HCT116 (cell line): ENCODE data around the gene CD300LB. TPM values are rescaled to one million over a fixed set of nuclear protein-coding genes. Genes with fewer than 3 reads are reported as not detected.

Source experiments
- ATAC-seq: fragments of 200-7000 bp; cut with Tn5 transposase; 2 replicates; pipeline ENCODE4 v1.9.1; 2020; ENCODE audit warnings: mild to moderate bottlenecking, moderate library complexity
- BruUV-seq: library from RNA; stranded (reverse); fragments of 400-500 nt; replicated peaks from 2 replicates; lab custom pipeline; 2021; lab: Mats Ljungman, UMichigan
- CTCF ChIA-PET: fragments of 300-600 bp; sonication (Branson Sonifier 250); formaldehyde crosslinking; loops from one replicate; lab custom pipeline; 2021; ENCODE audit warnings: antibody characterized with exemption; lab: Charles Lee
- POLR2A ChIA-PET: fragments of 300-600, 350-600 bp; sonication (Branson Sonifier 250); formaldehyde crosslinking; loops from one replicate; lab custom pipeline; 2021; ENCODE audit warnings: antibody characterized with exemption; lab: Charles Lee
- RAD21 ChIA-PET, 2 experiments: fragments of 300-600 bp; sonication (Branson Sonifier 250); formaldehyde crosslinking; loops; one replicate each; lab custom pipeline; 2023; ENCODE audit warnings: low total read pairs in 2 of 2; ENCODE audit not compliant: uncharacterized antibody in 2 of 2, unreplicated experiment in 2 of 2, low non-redundant PET in 1 of 2; lab: Charles Lee
- DNase-seq: peaks from one replicate; pipeline ENCODE4 v3.0.0-alpha.2; 2010; ENCODE audit warnings: low read depth, low spot score
- H2AFZ ChIP-seq: fragments of 200-600 bp; shearing (Covaris generic), sonication (generic); 2 replicates; pipeline ENCODE4 v1.6.1; 2017; ENCODE audit warnings: low read depth, mixed run types, mixed read lengths, antibody characterized with exemption, low read length; ENCODE audit not compliant: poor library complexity, severe bottlenecking
- H3K27ac ChIP-seq: 2 replicates; pipeline ENCODE4 v1.5.1; 2012; ENCODE audit warnings: low read depth, low read length
- H3K27me3 ChIP-seq: fragments of 200-600 bp; sonication (generic); 2 replicates; pipeline ENCODE4 v1.6.1; 2016; ENCODE audit warnings: mixed run types, low read length, mixed read lengths; ENCODE audit not compliant: insufficient read depth
- H3K36me3 ChIP-seq, 2 experiments: fragments of 200-500 bp in 1 of 2; fragments of 200-600 bp in 1 of 2; sonication (Bioruptor generic) in 1 of 2; sonication (generic) in 1 of 2; 2 replicates each; pipeline versions ENCODE4 v1.5.1 to v1.6.1; 2014 to 2016; ENCODE audit warnings: low read length in 2 of 2, inconsistent platforms in 1 of 2, mixed read lengths in 1 of 2, mixed run types in 1 of 2; ENCODE audit not compliant: insufficient read depth in 2 of 2, control insufficient read depth in 1 of 2
- H3K4me1 ChIP-seq, 2 experiments: fragments of 200-600 bp in 1 of 2; sonication (generic) in 1 of 2; 2 replicates each; pipeline versions ENCODE4 v1.5.1 to v1.6.1; 2012 to 2017; ENCODE audit warnings: low read length in 2 of 2, inconsistent platforms in 1 of 2, mild to moderate bottlenecking in 1 of 2, mixed read lengths in 1 of 2, mixed run types in 1 of 2, moderate library complexity in 1 of 2; ENCODE audit not compliant: insufficient read depth in 2 of 2, control insufficient read depth in 1 of 2
- H3K4me2 ChIP-seq: fragments of 200-600 bp; sonication (generic); 2 replicates; pipeline ENCODE4 v1.6.1; 2017; ENCODE audit warnings: mixed run types, low read length, mixed read lengths
- H3K4me3 ChIP-seq, 2 experiments: fragments of 200-600 bp in 1 of 2; sonication (generic) in 1 of 2; replicated peaks in 1 of 2; 2 replicates each; pipeline ENCODE4 v1.5.1; 2011 to 2016; ENCODE audit warnings: low read length in 2 of 2, control low read depth in 1 of 2, low read depth in 1 of 2, mild to moderate bottlenecking in 1 of 2, mixed read lengths in 1 of 2, mixed run types in 1 of 2
- H3K79me2 ChIP-seq: fragments of 200-600 bp; sonication (generic); 2 replicates; pipeline ENCODE4 v1.6.1; 2017; ENCODE audit warnings: mild to moderate bottlenecking, mixed run types, low read length, moderate library complexity, mixed read lengths; ENCODE audit not compliant: insufficient read depth
- H3K9ac ChIP-seq: fragments of 200-600 bp; sonication (generic); 2 replicates; pipeline ENCODE4 v1.6.1; 2016; ENCODE audit warnings: low read length, mixed read lengths
- H3K9me2 ChIP-seq: fragments of 200-600 bp; sonication (generic), shearing (Covaris generic); 2 replicates; pipeline ENCODE4 v1.6.1; 2017; ENCODE audit warnings: mixed run types, mild to moderate bottlenecking, moderate library complexity; ENCODE audit not compliant: insufficient read depth
- H3K9me3 ChIP-seq, 2 experiments: fragments of 200-500 bp in 1 of 2; fragments of 200-600 bp in 1 of 2; sonication (Bioruptor generic) in 1 of 2; sonication (generic) in 1 of 2; 2 replicates each; pipeline ENCODE4 v1.6.1; 2014 to 2017; ENCODE audit warnings: low read length in 2 of 2, mixed read lengths in 2 of 2, inconsistent platforms in 1 of 2, low read depth in 1 of 2, mild to moderate bottlenecking in 1 of 2, mixed run types in 1 of 2, moderate library complexity in 1 of 2; ENCODE audit not compliant: control insufficient read depth in 1 of 2, insufficient read depth in 1 of 2
- H4K20me1 ChIP-seq: fragments of 200-600 bp; sonication (generic), shearing (Covaris generic); 2 replicates; pipeline ENCODE4 v1.6.1; 2017; ENCODE audit warnings: mixed run types, mild to moderate bottlenecking, moderate library complexity; ENCODE audit not compliant: insufficient read depth
- CBX3 ChIP-seq: IDR thresholded peaks from 2 replicates; pipeline ENCODE4 v1.6.1; 2012; ENCODE audit warnings: low read depth
- CEBPB ChIP-seq: IDR thresholded peaks from 2 replicates; pipeline ENCODE4 v1.6.1; 2012; ENCODE audit warnings: low read depth
- CTCF ChIP-seq, 3 experiments: fragments of 200-600 bp in 1 of 3; sonication (generic) in 1 of 3; IDR thresholded peaks in 2 of 3; conservative IDR thresholded peaks in 1 of 3; 2 replicates each; pipeline ENCODE4 v1.5.1; 2012 to 2017; ENCODE audit warnings: low read depth in 2 of 3, low read length in 2 of 3, antibody characterized with exemption in 1 of 3, borderline replicate concordance in 1 of 3, control low read depth in 1 of 3, mild to moderate bottlenecking in 1 of 3, mixed read lengths in 1 of 3, mixed run types in 1 of 3, moderate library complexity in 1 of 3; ENCODE audit not compliant: insufficient read depth in 1 of 3
- EGR1 ChIP-seq: IDR thresholded peaks from 2 replicates; pipeline ENCODE4 v1.6.1; 2012; ENCODE audit warnings: low read depth
- ELF1 ChIP-seq: IDR thresholded peaks from 2 replicates; pipeline ENCODE4 v1.6.1; 2012; ENCODE audit warnings: low read depth, borderline replicate concordance
- EZH2 ChIP-seq: fragments of 200-600 bp; sonication (generic); IDR thresholded peaks from 2 replicates; pipeline ENCODE4 v1.6.1; 2017; ENCODE audit warnings: antibody characterized with exemption, mixed run types
- FOSL1 ChIP-seq: IDR thresholded peaks from 2 replicates; pipeline ENCODE4 v1.6.1; 2012; ENCODE audit warnings: low read depth
- JUND ChIP-seq: IDR thresholded peaks from 2 replicates; pipeline ENCODE4 v1.6.1; 2012
- POLR2AphosphoS5 ChIP-seq: IDR thresholded peaks from 2 replicates; pipeline ENCODE4 v1.6.1; 2011; ENCODE audit warnings: mild to moderate bottlenecking, low read depth, low read length, moderate library complexity
- RAD21 ChIP-seq: IDR thresholded peaks from 2 replicates; pipeline ENCODE4 v1.6.1; 2012; ENCODE audit warnings: low read depth, mild to moderate bottlenecking
- SIN3A ChIP-seq: IDR thresholded peaks from 2 replicates; pipeline ENCODE4 v1.6.1; 2012; ENCODE audit warnings: low read depth
- SP1 ChIP-seq: IDR thresholded peaks from 2 replicates; pipeline ENCODE4 v1.6.1; 2012; ENCODE audit warnings: low read depth
- SRF ChIP-seq: IDR thresholded peaks from 2 replicates; pipeline ENCODE4 v1.6.1; 2012; ENCODE audit warnings: low read depth
- ZBTB33 ChIP-seq: IDR thresholded peaks from 2 replicates; pipeline ENCODE4 v1.6.1; 2011; ENCODE audit warnings: mild to moderate bottlenecking, low read length, moderate library complexity; ENCODE audit not compliant: insufficient replicate concordance; ENCODE audit errors: extremely low read depth
- ZFX ChIP-seq: fragments of 450-650 bp; IDR thresholded peaks from 2 replicates; pipeline ENCODE4 v1.6.1; 2017
- ZNF274 ChIP-seq: fragments of 200-500 bp; sonication (Bioruptor generic); IDR thresholded peaks from 2 replicates; pipeline ENCODE4 v1.6.1; 2014; ENCODE audit warnings: mild to moderate bottlenecking, low read depth, low read length, inconsistent platforms
- intact Hi-C: fragments of 100-400 bp; cut with micrococcal nuclease; formaldehyde crosslinking; loops from 2 replicates; pipeline ENCODE4 v1.10.0; 2022
- total RNA-seq: library from RNA; stranded (reverse); gene quantifications from one replicate; pipeline ENCODE4 v1.2.1, GENCODE V29; 2021; ENCODE audit not compliant: unreplicated experiment
- TF ChIP-seq, protein P1 (sequence below): IDR thresholded peaks from 2 replicates; pipeline ENCODE4 v1.6.1; 2012
- TF ChIP-seq, protein P2 (sequence below): IDR thresholded peaks from 2 replicates; pipeline ENCODE4 v1.6.1; 2012

CD300LB gene
- total RNA-seq, 1 experiment from 2014 or later, result not detected

GRCh38 chr17:74484066-74484465, 47.2 kb downstream of the CD300LB start:
- no peak for DNase-seq
- CTCF ChIA-PET, result interaction anchor here (1.2 kb wide), 1 partner anchor 105 kb away, joined by 3 read pairs; no protein-coding TSS in a partner anchor

DNA sequence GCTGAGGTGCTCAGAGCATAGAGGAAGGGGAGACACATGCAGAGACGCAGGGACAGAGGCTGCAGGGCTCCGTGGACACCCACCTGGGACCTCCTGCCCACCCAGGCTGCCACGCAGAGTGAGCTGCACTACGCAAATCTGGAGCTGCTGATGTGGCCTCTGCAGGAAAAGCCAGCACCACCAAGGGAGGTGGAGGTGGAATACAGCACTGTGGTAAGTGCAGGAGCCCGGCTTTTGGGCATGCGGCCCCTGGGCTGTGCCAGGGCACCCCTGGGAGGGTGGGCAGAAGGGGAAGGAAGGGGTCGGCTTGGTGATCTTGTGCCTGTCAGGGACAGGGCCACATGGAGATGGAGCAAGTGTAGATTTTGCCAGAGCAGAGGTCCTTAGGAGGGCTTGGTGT, 49.7 kb downstream of the CD300LB start:
- CTCF ChIA-PET, result no interaction called here
- Histone ChIP-seq H3K9me2 (no peaks in the 10 kb centered on the region), H4K20me1 (no peaks in the 10 kb centered on the region), H3K4me3 (no peak overlapping the region), H3K27me3 (peaks cover 34% of the 10 kb centered on the region), H3K27ac (no peak overlapping the region), H3K9ac (no peak overlapping the region), H2AFZ (no peak overlapping the region), H3K79me2 (no peaks in the 10 kb centered on the region), H3K9me3 (no peaks in the 10 kb centered on the region), H3K36me3 (no peaks in the 10 kb centered on the region), H3K4me2 (no peak overlapping the region)
- POLR2A ChIA-PET, result no interaction called here
- BruUV-seq, result no TSS peak
- intact Hi-C loops, result no loop called here
- RAD21 ChIA-PET, result no interaction called here
- ATAC-seq (no peak), DNase-seq (no peak)
- TF ChIP-seq, protein P1, sequence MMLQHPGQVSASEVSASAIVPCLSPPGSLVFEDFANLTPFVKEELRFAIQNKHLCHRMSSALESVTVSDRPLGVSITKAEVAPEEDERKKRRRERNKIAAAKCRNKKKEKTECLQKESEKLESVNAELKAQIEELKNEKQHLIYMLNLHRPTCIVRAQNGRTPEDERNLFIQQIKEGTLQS, result no peak
- no peak for TF ChIP-seq ZNF274
- TF ChIP-seq FOSL1, result no peak
- TF ChIP-seq ELF1, result no peak
- TF ChIP-seq SRF, result no peak
- no peak for TF ChIP-seq EGR1
- no peak for TF ChIP-seq POLR2AphosphoS5
- TF ChIP-seq, protein P2, sequence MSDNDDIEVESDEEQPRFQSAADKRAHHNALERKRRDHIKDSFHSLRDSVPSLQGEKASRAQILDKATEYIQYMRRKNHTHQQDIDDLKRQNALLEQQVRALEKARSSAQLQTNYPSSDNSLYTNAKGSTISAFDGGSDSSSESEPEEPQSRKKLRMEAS, result no peak
- no peak for TF ChIP-seq JUND
- no peak for TF ChIP-seq RAD21
- TF ChIP-seq ZBTB33, result no peak
- no peak for TF ChIP-seq EZH2
- TF ChIP-seq CTCF (IDR thresholded peaks at IDR 0.05 in 2 of 3, conservative IDR thresholded peaks at IDR 0.05 in 1 of 3; ENCODE audit: borderline replicate concordance in 1 of 3, insufficient read depth in 1 of 3, low read depth in 2 of 3, low read length in 2 of 3), result no peak
- TF ChIP-seq CEBPB, result no peak
- no peak for TF ChIP-seq ZFX
- TF ChIP-seq CBX3, result no peak
- no peak for TF ChIP-seq SP1
- TF ChIP-seq, all 23 proteins: peak for 0
- no peaks in the 10 kb centered on the region for H3K4me1 ChIP-seq

More at GRCh38 chr17:74484066-74484465, 47.2 kb downstream of the CD300LB start:
- BruUV-seq, result no TSS peak
- H3K9ac ChIP-seq, result no peak overlapping the region
- no peaks in the 10 kb centered on the region for H3K79me2 ChIP-seq
- H3K27me3 ChIP-seq, result peaks cover 22% of the 10 kb centered on the region; the same call in 1 of the 2 replicates
- intact Hi-C loops, result no loop called here
- H3K9me2 ChIP-seq, result no peaks in the 10 kb centered on the region
- H3K36me3 ChIP-seq, result no peaks in the 10 kb centered on the region
- TF ChIP-seq ELF1, result no peak
- TF ChIP-seq, protein P1, result no peak
- TF ChIP-seq SIN3A, result no peak
- TF ChIP-seq EZH2, result no peak
- TF ChIP-seq POLR2AphosphoS5, result no peak
- POLR2A ChIA-PET, result no interaction called here
- no peak for ATAC-seq
- no peaks in the 10 kb centered on the region for H3K4me1 ChIP-seq
- no peak overlapping the region for H3K4me2 ChIP-seq
- H3K9me3 ChIP-seq, result no peaks in the 10 kb centered on the region
- H3K27ac ChIP-seq, result no peak overlapping the region
- H2AFZ ChIP-seq, result no peak overlapping the region
- H3K4me3 ChIP-seq, result no peak overlapping the region
- RAD21 ChIA-PET, result no interaction called here
- H4K20me1 ChIP-seq, result no peaks in the 10 kb centered on the region
